ENCODE measurements around the gene VWA8.
"Not testable (repeated sequence)": the region's sequence is repeated elsewhere in the genome, so short reads cannot be mapped to it uniquely, and the experiment has no call there.

VWA8 gene

DNA sequence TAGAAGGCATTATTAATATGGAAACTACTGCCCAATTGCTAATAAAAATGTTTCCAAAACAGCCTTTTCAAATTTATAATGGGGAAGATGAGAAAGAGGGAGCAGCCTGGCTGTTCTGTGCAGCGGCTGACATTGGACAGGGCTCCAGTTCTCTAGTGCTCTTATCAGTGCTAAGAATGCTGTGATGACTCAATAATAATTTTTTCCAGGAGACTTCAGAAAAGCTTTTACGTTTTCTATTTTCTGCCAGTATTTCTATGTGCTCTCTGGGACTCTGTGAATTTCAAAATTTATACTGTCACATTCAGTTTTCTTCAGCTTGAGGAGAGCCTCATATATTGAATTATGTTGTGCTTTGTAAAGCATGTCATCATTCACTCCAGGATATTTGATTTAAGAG lies 209.6 kb downstream of the VWA8 start:
- peaks cover 4% of the 10 kb centered on the region for H3K4me1 ChIP-seq (ENCODE audit: low read depth, poor library complexity, severe bottlenecking)
- no peaks in the 10 kb centered on the region for H3K27me3 ChIP-seq (ENCODE audit: insufficient read depth, low read depth)
- no peaks in the 10 kb centered on the region for H3K79me2 ChIP-seq (ENCODE audit: insufficient read depth, low read depth)
- no peaks in the 10 kb centered on the region for H4K20me1 ChIP-seq (ENCODE audit: insufficient read depth)
- no peak overlapping the region for H3K27ac ChIP-seq
- no peak overlapping the region for H3K9ac ChIP-seq
- no peak overlapping the region for H3K4me2 ChIP-seq
- no peak overlapping the region for H3K4me3 ChIP-seq (IDR thresholded peaks at IDR 0.05; ENCODE audit: insufficient read depth, low read depth, low read length)
- no peak overlapping the region for H2AFZ ChIP-seq (ENCODE audit: low read depth)
- H3K36me3 ChIP-seq (ENCODE audit: insufficient read depth) = no peaks in the 10 kb centered on the region
- TF ChIP-seq, protein P1, sequence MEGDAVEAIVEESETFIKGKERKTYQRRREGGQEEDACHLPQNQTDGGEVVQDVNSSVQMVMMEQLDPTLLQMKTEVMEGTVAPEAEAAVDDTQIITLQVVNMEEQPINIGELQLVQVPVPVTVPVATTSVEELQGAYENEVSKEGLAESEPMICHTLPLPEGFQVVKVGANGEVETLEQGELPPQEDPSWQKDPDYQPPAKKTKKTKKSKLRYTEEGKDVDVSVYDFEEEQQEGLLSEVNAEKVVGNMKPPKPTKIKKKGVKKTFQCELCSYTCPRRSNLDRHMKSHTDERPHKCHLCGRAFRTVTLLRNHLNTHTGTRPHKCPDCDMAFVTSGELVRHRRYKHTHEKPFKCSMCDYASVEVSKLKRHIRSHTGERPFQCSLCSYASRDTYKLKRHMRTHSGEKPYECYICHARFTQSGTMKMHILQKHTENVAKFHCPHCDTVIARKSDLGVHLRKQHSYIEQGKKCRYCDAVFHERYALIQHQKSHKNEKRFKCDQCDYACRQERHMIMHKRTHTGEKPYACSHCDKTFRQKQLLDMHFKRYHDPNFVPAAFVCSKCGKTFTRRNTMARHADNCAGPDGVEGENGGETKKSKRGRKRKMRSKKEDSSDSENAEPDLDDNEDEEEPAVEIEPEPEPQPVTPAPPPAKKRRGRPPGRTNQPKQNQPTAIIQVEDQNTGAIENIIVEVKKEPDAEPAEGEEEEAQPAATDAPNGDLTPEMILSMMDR (conservative IDR thresholded peaks at IDR 0.05; ENCODE audit: low read depth, low read length) = no peak

DNA sequence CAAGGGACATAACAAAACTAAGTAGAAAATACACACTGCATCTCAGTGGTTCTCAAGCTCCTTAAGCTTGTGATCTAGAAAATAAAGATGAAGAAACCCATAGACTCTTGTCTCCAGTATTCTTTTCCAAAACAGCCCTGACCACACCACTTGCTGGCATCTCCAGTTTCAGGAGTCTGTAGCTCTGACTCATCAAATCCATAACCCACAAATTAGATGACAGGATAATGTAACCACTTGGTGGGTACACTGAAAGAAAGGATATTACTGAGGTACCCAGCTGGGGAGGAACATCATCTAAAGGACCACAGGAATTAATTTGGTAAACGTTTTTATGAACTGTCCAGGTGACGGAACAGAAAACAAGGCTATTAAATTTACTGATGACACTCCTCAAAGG lies 214.7 kb downstream of the VWA8 start:
- TF ChIP-seq, protein P1 (conservative IDR thresholded peaks at IDR 0.05; ENCODE audit: low read depth, low read length) = no peak
- Histone ChIP-seq H3K4me2 (no peak overlapping the region), H3K27ac (no peak overlapping the region), H3K27me3 (ENCODE audit: insufficient read depth, low read depth) (no peaks in the 10 kb centered on the region), H3K79me2 (ENCODE audit: insufficient read depth, low read depth) (no peaks in the 10 kb centered on the region), H3K36me3 (ENCODE audit: insufficient read depth) (no peaks in the 10 kb centered on the region), H2AFZ (ENCODE audit: low read depth) (no peak overlapping the region), H3K9ac (no peak overlapping the region), H3K4me3 (IDR thresholded peaks at IDR 0.05; ENCODE audit: insufficient read depth, low read depth, low read length) (no peak overlapping the region), H4K20me1 (ENCODE audit: insufficient read depth) (no peaks in the 10 kb centered on the region), H3K4me1 (ENCODE audit: low read depth, poor library complexity, severe bottlenecking) (peaks cover 9% of the 10 kb centered on the region)

DNA sequence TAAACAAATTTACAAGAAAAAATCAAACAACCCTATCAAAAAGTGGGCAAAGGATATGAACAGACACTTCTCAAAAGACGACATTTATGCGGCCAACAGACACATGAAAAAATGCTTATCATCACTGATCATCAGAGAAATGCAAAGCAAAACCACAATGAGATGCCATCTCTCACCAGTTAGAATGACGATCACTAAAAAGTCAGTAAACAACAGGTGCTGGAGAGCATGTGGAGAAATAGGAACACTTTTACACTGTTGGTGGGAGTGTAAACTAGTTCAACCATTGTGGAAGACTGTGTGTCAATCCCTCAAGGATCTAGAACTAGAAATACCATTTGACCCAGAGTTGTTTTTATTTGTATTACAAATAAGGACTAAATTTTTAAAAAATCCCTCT lies 215.4 kb downstream of the VWA8 start:
- not testable (repeated sequence) for H3K36me3 ChIP-seq (ENCODE audit: insufficient read depth); H3K27me3 ChIP-seq (ENCODE audit: insufficient read depth, low read depth); H2AFZ ChIP-seq (ENCODE audit: low read depth); H3K27ac ChIP-seq; H3K4me1 ChIP-seq (ENCODE audit: low read depth, poor library complexity, severe bottlenecking); H3K4me3 ChIP-seq (IDR thresholded peaks at IDR 0.05; ENCODE audit: insufficient read depth, low read depth, low read length); H3K79me2 ChIP-seq (ENCODE audit: insufficient read depth, low read depth); H3K9ac ChIP-seq; H3K4me2 ChIP-seq; H4K20me1 ChIP-seq (ENCODE audit: insufficient read depth)

DNA sequence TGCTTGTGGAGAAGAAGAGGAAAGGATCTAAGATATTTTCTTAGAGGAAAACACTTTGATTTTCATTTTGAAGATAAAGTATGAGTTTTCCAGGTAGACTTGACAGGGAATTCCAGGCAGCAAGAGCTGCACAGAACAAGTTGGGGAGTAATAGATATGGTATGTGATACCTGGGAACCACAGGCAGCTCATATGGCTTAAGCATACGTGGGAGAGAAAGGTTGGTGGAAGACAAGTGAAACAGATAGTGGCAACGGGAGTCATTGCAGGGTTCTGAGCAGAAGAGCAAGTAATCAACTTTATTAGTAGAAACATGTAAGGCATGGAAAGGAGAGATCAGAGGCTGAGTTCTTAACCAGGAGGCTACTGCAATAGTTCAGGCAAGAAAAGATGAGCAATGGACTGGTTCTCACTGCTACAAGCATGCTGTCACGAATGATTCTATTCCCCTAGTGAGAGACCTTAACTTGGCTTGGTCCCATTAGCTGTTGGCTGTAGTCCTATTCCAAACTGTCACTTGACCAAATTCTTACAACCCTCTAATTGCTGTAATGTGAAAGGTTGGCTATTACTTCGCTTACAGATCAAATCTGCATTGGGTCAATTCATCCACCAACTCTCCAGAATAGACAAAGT lies 217.9 kb downstream of the VWA8 start:
- Histone ChIP-seq H2AFZ (ENCODE audit: low read depth) (no peak overlapping the region), H3K9ac (no peak overlapping the region), H3K27ac (no peak overlapping the region), H3K27me3 (ENCODE audit: insufficient read depth, low read depth) (no peaks in the 10 kb centered on the region), H4K20me1 (ENCODE audit: insufficient read depth) (no peaks in the 10 kb centered on the region), H3K4me2 (no peak overlapping the region), H3K36me3 (ENCODE audit: insufficient read depth) (no peaks in the 10 kb centered on the region), H3K4me1 (ENCODE audit: low read depth, poor library complexity, severe bottlenecking) (peaks cover 9% of the 10 kb centered on the region), H3K79me2 (ENCODE audit: insufficient read depth, low read depth) (no peaks in the 10 kb centered on the region), H3K4me3 (IDR thresholded peaks at IDR 0.05; ENCODE audit: insufficient read depth, low read depth, low read length) (no peak overlapping the region)
- TF ChIP-seq, protein P1 (conservative IDR thresholded peaks at IDR 0.05; ENCODE audit: low read depth, low read length) = no peak

DNA sequence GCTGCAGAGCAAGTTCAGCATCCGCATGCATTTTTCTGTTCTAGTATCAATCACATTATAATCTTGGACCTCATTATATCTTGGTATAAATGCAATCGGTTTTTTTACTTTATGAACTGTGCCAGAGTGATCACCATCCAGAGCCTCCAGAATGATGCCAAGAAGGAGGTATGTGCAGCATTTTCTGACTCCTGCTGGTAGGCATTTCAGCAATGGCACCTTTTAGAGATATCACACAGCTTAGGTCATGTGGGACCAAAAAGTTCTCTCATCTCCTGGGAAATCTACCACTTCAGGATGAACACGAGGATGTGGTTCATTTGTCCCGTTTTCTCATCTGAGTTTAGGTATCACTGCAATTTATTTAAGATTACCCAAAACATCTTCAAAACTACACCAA lies 220.4 kb downstream of the VWA8 start:
- Histone ChIP-seq H3K4me3 (IDR thresholded peaks at IDR 0.05; ENCODE audit: insufficient read depth, low read depth, low read length) (no peak overlapping the region), H3K36me3 (ENCODE audit: insufficient read depth) (no peaks in the 10 kb centered on the region), H3K9ac (no peak overlapping the region), H3K27ac (no peak overlapping the region), H4K20me1 (ENCODE audit: insufficient read depth) (no peaks in the 10 kb centered on the region), H3K27me3 (ENCODE audit: insufficient read depth, low read depth) (no peaks in the 10 kb centered on the region), H3K4me1 (ENCODE audit: low read depth, poor library complexity, severe bottlenecking) (no peaks in the 10 kb centered on the region), H2AFZ (ENCODE audit: low read depth) (no peak overlapping the region), H3K4me2 (no peak overlapping the region), H3K79me2 (ENCODE audit: insufficient read depth, low read depth) (no peaks in the 10 kb centered on the region)
- TF ChIP-seq, protein P1 (conservative IDR thresholded peaks at IDR 0.05; ENCODE audit: low read depth, low read length) = no peak

All from KMS-11 (cell line).